Thyroid gland (tissue), 4 donors: ENCODE data around the gene TMEM130.

Experiments used
- POLR2A ChIP-seq, 2 donors: fragments of 450-650 bp; IDR thresholded peaks; one replicate each; pipeline ENCODE4 v1.6.1; 2017; ENCODE audit warnings: antibody characterized with exemption in 2 of 2, mild to moderate bottlenecking in 2 of 2, moderate library complexity in 1 of 2
- TF ChIP-seq, protein P1 (sequence below), 6 experiments: fragments of 200-600 bp in 3 of 6; fragments of 450-650 bp in 3 of 6; sonication (generic) in 3 of 6; IDR thresholded peaks; one replicate each; pipeline ENCODE4 v1.5.1; 2016 to 2019; ENCODE audit warnings: antibody characterized with exemption in 6 of 6, mild to moderate bottlenecking in 2 of 6, inconsistent platforms in 1 of 6, moderate library complexity in 1 of 6

DNA sequence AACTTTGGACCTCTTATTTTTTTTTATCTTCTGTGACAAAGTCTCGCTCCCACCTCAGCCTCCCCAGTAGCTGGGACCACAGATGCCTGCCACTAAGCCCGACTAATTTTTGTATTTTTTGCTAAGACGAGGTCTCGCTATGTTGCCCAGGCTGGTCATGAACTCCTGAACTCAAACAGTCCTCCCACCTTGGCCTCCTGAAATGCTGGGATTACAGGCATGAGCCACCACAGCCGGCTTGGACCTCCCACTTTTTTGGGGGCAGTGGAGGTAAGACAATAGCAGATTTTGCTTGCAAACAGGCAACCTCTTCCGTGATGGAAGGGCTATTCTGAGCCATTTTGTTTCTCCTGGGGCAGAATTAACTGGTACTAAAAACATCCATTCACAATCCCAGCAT is 7.3 kb upstream of the TMEM130 start:
- TF ChIP-seq, protein P1, sequence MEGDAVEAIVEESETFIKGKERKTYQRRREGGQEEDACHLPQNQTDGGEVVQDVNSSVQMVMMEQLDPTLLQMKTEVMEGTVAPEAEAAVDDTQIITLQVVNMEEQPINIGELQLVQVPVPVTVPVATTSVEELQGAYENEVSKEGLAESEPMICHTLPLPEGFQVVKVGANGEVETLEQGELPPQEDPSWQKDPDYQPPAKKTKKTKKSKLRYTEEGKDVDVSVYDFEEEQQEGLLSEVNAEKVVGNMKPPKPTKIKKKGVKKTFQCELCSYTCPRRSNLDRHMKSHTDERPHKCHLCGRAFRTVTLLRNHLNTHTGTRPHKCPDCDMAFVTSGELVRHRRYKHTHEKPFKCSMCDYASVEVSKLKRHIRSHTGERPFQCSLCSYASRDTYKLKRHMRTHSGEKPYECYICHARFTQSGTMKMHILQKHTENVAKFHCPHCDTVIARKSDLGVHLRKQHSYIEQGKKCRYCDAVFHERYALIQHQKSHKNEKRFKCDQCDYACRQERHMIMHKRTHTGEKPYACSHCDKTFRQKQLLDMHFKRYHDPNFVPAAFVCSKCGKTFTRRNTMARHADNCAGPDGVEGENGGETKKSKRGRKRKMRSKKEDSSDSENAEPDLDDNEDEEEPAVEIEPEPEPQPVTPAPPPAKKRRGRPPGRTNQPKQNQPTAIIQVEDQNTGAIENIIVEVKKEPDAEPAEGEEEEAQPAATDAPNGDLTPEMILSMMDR (IDR thresholded peaks at IDR 0.05) = no peak
- TF ChIP-seq POLR2A (IDR thresholded peaks at IDR 0.05) = no peak
